KBM-7 (cell line): Measurements from ENCODE around the gene C2CD4D.
"Not testable (repeated sequence)": the region's sequence is repeated elsewhere in the genome, so short reads cannot be mapped to it uniquely, and the experiment has no call there.

Experiments
- DNase-seq: peaks from one replicate; pipeline ENCODE4 v3.0.0-alpha.2; 2015
- in situ Hi-C: fragments of 300-500 bp; cut with MboI; formaldehyde crosslinking; loops from 2 replicates; pipeline ENCODE4 v1.14.3; 2020; ENCODE audit warnings: low sequenced_read_pairs, low pct_unique_long_range_greater_than_20kb, mixed read lengths

The C2CD4D gene

GRCh38 chr1:151860504-151861187, 21.0 kb upstream of the C2CD4D start:
- no peak for DNase-seq
- in situ Hi-C loops = no loop called here

DNA sequence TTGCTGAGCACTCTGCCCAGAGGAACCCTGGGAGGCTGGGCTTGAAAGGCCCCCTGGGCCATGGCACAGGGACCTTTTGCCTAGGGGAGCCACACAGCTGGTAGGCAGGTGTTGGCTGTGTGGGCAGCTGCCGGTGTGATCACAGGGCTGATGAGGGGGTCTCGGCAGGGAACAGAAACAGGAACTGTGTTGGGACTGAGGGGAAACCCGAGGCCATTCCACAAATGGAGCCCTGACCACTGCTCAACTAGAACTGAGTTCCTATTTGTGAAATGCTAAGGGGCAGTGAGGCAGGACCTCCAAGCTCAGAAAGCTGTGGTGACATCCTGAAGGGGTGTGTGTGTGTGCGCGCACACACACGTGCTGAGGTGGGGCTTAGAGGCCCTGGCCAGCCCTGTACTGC, 20.3 kb upstream of the C2CD4D start:
- no peak for DNase-seq
- in situ Hi-C loops = no loop called here

DNA sequence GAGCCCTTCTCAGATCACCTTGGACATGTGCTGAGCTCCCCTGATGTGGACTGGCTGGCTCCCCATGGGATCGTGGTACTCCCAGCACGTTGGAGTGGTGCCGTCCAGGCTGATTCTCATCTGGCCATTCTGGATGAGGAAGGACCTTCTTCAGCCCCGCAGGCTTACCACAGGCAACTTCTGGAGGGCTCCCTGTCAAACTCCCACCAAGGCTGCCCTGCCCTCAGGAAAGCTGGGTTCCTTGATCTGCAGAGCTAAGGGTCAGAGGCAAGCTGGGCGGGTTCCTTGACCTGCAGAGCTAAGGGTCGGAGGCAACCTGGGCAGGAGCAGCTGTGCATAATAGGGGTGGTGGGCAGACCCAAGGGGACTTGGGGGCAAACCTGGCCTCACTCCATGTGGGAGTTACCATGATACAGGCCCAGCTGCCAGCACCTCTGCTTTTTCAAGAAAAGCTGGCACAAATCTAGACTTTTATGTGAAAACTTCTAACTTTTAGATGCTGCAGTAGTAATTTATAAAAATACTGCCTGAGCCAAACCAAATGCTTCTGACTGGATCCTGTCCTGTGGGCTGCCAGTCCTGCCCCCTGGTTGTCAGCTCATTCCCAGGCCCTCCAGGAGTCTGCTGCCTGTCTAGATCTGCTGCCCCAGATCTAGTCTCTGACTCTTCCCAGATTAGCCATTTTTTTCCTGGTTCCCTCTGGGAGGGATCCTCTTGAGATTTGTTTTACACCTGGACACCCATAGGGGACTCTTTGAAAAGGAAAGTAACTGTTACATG, 19.5 kb upstream of the C2CD4D start:
- DNase-seq = no peak
- in situ Hi-C loops = no loop called here

DNA sequence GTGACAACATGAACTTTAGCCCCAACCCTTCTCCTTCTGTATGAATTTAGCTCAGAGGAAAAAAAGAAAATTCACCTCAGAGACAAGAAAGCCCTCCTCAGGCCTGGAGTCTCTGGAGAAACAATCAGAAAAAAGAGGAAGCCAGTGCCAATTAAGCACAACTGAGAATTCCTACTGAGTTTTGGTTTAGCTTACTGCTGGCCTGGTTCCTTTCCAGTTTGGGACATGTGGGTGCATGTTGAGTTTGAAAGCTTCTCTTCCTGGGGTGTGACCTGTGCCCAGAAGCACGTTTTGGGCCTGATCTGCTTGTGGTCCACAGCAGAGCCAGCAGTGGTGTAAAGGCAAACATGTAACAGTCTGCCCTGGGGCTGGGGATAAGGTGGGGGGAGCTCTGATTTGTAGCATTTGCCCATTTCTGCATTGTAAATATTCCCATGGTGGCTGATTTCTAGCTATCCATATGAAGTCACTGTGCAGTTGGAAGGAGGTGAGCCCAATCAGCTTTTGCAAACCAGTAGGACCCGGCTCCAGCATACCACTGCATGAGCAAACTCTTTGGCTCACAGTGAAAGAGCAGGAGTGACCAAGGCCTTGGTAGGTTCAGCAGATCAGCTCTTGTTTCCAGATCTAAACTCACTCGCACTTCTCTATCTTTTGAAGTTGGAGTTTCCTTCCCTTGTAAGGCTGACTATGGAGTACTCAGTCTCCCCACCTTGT, 18.6 kb upstream of the C2CD4D start:
- peak; percentile 55 for DNase-seq
- in situ Hi-C loops = no loop called here

DNA sequence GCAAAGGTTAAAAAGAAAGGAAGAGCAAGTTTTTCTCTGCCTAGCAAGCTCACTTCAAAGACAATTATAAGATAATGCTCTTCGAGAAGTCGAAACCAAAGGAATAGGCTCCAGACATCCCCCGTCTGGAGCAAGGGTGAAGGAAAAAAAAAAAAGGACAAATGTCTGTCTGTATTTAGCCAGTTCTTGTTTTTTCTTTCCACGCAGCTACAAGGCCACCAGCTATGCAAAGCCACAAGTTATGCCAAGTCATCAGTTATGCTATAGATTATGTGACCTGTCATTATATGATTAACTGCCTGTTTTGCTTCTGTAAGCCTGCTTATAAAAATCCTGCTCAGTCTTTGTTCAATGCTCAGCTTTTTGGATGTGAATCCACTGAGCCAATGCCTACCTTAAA, 16.3 kb upstream of the C2CD4D start:
- in situ Hi-C loops = no loop called here
- DNase-seq = no peak

- in situ Hi-C loops, DNase-seq: not testable (repeated sequence)
These were observed 15.9 kb upstream of the C2CD4D start for GRCh38 chr1:151855516-151855915.

GRCh38 chr1:151854658-151855057, 15.0 kb upstream of the C2CD4D start:
- in situ Hi-C loops = no loop called here
- DNase-seq = no peak

DNA sequence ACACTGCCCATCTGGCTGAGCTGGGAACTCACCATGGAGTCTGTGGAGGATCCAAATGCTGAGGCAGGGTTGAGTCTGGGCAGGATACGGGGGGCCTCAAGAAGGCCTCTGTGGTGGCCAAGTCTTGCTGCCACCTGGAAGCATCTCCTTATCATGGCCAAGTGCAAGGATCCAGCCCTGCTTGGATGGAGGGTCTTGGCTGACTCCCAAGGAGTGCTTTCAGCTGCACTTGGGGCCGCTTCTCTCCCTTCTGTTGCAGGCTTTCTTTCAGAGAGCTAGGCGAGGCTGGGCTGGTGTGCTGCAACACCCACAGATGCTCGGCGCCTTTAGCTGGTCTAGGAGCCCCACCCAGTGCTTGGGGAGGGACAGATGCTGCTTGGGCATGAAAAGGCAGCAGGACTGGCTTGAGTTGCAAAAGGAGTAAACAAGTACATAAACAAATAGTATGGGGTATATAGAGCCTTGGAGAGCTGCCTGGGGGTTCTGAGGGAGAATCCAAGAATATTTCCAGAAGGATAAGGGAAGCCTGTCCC, 13.9 kb upstream of the C2CD4D start, which contains the start of gene THEM5:
Gene THEM5, minus strand, starts transcription at position 302 of the 533 bp plus-strand sequence. Its CDS starts 147 bp downstream, at position 155.
- in situ Hi-C loops = no loop called here
- DNase-seq = no peak

- DNase-seq = no peak
- in situ Hi-C loops = no loop called here
These were observed 13.1 kb upstream of the C2CD4D start for GRCh38 chr1:151852733-151853132.

- in situ Hi-C loops = no loop called here
- DNase-seq = no peak
These were observed 12.3 kb upstream of the C2CD4D start for GRCh38 chr1:151851886-151852285.

DNA sequence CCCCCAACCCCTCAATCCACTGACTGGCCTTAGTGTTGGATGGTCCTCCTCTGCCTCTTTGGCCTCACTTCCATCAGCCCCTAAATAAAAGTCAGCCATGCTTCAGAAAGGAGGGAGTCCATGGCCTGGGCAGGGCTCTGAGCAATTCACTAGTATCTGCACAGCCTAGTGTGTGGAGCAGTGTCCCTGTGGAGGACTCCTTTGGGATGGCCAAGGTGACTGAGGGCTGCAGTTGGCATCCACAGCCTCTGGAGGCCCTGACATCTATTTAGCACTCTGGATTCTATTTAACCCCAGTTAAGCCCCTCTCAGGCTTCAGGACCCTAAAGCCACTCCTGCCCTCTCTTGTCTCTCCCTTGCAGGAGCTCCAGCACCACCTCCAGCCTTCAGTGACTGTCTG, 10.3 kb upstream of the C2CD4D start:
- in situ Hi-C loops = no loop called here
- no peak for DNase-seq

DNA sequence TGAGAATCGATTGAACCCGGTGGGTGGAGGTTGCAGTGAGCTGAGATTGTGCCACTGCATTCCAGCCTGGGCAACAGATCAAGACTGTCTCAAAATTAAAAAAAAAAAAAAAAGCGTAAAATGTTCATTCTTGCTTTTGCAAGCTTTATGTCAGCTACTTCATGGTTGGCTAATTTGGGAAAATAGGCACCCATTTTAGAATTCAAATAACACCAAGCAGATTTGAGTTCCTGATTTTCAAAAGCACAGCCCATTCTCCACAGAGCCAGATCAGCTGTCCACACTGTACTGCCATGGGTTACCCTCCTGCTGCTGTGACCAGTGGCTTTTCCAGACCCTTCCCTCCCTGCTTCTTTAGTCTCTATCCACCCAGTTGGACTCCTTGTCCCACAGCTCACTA, 9.5 kb upstream of the C2CD4D start:
- in situ Hi-C loops = no loop called here
- DNase-seq = no peak

DNA sequence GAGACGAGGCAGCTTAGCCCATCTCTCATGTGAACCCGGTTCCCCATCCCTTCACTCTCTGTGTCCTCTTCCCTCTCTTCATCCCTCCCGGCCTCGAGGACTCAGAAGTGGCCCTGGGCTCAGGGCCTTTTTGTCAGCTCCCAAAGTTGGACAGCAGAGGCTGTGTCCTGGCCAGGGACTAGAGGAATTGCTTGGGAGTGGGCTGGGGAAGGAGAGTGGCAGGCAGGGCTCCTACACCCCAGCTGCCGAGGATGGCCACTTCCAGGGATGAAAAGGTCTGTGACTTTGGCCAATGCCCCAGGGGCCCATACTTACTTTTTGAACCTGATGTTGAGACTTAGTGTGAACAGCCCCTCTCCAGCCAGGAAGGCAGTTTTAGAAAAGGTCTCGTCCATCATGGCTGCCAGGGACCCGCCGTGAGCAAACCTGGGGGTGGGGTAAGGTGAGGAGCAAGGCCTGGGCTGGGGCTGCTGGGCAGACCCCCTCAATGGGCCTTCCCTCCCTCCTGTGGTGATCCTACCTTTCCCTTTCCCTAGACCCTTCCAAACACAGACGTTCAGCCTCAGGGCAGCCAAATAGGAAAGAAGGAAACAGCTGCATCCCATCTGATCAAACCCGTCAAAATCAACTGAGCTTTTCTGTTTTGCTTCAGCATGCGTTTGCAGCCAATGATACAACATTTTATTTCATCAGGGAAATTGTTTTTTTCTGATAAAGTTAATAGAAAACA, 8.4 kb upstream of the C2CD4D start:
- in situ Hi-C loops = no loop called here
- no peak for DNase-seq

DNA sequence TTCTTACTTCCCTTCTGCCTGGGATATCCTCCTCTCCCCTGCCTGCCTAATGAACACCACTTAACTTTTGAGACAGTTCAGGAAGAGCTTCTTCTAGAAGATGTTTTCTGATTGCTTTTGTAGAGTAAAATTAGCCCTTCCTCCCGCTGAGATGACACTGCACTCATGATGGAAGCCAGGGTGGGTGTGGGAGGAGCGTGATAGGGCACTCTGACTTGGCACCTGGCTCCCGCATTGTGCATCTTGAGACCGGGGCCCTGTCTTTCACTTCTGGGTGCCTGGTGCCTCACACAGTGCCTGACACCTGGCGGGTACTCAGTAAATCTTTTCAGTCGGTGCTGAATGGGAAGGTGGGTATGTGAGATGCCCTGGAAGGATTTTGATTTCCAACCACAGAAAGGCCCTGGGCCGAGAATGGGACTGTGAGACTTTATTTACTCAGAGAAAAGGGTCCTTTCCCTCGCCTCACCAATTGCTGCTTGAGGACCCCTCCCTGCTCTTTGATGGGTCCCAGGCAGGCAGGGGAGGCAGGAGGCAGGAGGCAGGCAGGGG, 7.1 kb upstream of the C2CD4D start:
- in situ Hi-C loops = no loop called here
- no peak for DNase-seq

DNA sequence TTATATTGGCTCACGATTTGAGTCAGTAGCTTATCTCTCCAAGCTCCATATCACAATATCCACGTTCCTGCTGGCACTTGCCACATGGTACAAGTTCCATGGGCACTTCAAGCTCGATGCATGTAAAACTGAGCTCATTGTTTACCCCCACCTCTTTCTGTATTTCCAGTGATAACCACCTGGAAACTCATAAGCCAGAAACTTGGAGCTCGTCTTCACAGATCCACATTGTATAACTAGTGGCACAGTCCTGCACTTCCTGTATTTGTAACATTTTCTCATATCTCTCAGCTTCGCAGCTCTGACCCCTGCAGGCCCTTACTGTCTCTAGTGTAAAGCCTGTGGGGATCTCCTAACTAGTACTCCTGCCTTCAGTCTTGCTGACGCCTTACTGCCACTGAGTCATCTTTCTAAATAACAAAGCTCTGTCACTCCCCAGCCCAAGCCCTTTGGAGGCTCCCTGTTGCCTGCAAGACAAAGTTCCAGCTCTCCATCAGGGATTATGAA, 6.5 kb upstream of the C2CD4D start:
- peak; percentile 46 for DNase-seq
- in situ Hi-C loops = no loop called here

DNA sequence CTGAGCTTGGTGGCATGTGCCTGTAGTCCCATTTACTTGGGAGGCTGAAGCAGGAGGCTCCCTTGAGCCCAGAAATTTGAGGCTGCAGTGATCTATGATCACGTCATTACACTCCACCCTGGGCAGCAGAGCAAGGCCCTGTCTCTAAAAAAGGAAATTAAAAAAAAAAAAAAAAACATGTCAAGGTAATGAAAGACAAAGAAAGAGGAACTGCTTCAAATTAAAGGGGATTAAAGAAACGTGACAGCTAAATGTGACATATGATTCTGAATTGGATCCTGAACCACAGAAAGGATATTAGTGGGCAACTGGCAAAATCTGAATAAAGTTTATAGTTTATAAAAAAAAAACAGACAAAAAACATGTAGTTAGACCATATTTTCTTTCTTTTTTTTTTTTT, 3.8 kb upstream of the C2CD4D start:
- peak; percentile 60 for DNase-seq
- in situ Hi-C loops = no loop called here

DNA sequence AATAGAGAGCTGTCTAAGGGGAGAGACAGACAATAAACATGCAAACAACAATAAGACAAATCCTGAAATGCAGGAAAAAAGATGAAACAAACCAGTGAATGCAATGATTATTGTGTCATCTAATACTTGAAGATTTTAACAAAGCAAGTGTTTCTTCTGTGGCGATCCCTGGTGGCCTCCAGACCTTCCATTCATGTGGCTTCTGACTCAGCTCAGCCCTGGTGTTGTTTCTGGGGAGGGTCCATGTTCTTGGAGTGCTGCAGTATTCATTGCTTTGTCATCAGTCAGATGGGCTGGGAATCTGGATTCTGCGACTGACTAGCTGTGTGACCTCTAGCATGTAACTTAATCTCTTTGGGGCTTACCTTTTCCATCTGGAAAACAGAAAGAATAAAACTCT, 1.5 kb upstream of the C2CD4D start:
- in situ Hi-C loops = no loop called here
- DNase-seq = no peak

DNA sequence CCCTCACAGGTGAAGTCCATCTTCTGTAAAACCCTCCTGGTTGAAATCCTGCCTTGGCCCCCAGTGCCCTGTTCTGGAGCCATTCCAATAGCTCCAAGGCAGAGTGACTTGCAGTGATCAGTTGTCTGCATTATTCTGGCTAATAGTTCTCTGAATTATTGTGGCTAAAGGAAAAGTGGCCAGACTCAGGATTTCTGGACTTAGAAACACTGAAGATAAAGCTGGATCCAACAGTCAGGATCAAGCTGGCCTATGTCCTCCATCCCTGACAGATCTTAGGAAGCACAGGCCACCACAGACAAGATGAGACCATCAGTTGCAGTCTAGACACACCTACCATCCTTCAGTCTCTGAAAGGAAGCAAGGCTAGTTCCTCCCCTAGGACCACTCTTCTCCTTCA, 801 bp upstream of the C2CD4D start:
- no peak for DNase-seq

GRCh38 chr1:151839082-151839412, 573 bp downstream of the C2CD4D start:
- in situ Hi-C loops = no loop called here
- DNase-seq = no peak

More for the DNA sequence above, 801 bp upstream of the C2CD4D start:
- in situ Hi-C loops = no loop called here
